Immature natural killer cell (primary cell): Measurements from ENCODE around the gene PDSS2. TPM values are rescaled to one million over a fixed set of nuclear protein-coding genes. Genes with fewer than 3 reads are reported as not detected.
"Not testable (repeated sequence)": the region's sequence is repeated elsewhere in the genome, so short reads cannot be mapped to it uniquely, and the experiment has no call there.

Experiments used
- DNase-seq, 3 donors: peaks; one replicate each; pipeline ENCODE4 v3.0.0; 2022; ENCODE audit warnings: mixed read lengths in 1 of 3
- H3K27ac Mint-ChIP-seq, 6 donors: one replicate each; pipeline ENCODE4 v1.8.0; 2020; ENCODE audit warnings: mixed read lengths in 6 of 6, mild to moderate bottlenecking in 5 of 6, inconsistent platforms in 4 of 6, moderate library complexity in 3 of 6
- H3K27me3 Mint-ChIP-seq, 3 donors: one replicate each; pipeline ENCODE4 v1.8.0; 2020 to 2021; ENCODE audit warnings: low read depth in 3 of 3, mild to moderate bottlenecking in 3 of 3, mixed read lengths in 3 of 3, moderate library complexity in 3 of 3, inconsistent platforms in 1 of 3
- H3K36me3 Mint-ChIP-seq, 3 donors: one replicate each; pipeline ENCODE4 v1.8.0; 2020; ENCODE audit warnings: mixed read lengths in 3 of 3, inconsistent platforms in 2 of 3, mild to moderate bottlenecking in 2 of 3
- H3K4me1 Mint-ChIP-seq, 2 donors: one replicate each; pipeline ENCODE4 v1.8.0; 2020; ENCODE audit warnings: inconsistent platforms in 2 of 2, mild to moderate bottlenecking in 2 of 2, mixed read lengths in 2 of 2, moderate library complexity in 1 of 2
- H3K4me3 Mint-ChIP-seq, 5 donors: one replicate each; pipeline ENCODE4 v1.8.0; 2020; ENCODE audit warnings: mild to moderate bottlenecking in 5 of 5, mixed read lengths in 5 of 5, inconsistent platforms in 3 of 5, moderate library complexity in 3 of 5
- H3K9me3 Mint-ChIP-seq, 6 donors: one replicate each; pipeline ENCODE4 v1.8.0; 2020; ENCODE audit warnings: mild to moderate bottlenecking in 6 of 6, mixed read lengths in 6 of 6, inconsistent platforms in 4 of 6, moderate library complexity in 3 of 6
- polyA plus RNA-seq, 3 donors: library from polyadenylated mRNA; unstranded; fragments of 300-500 nt; fragmentation: Illumina TruSeq; gene quantifications; one replicate each; pipeline ENCODE4 v1.2.3, GENCODE V29; 2021

The PDSS2 gene
- polyA plus RNA-seq, 3 donors from 2014 or later, result 10.2 to 11.5 (median 11.0) TPM

GRCh38 chr6:107135048-107135680 is 324.2 kb downstream of the PDSS2 start:
- not testable (repeated sequence) for DNase-seq, H3K27ac Mint-ChIP-seq, H3K4me1 Mint-ChIP-seq, H3K4me3 Mint-ChIP-seq, H3K9me3 Mint-ChIP-seq, H3K36me3 Mint-ChIP-seq, H3K27me3 Mint-ChIP-seq

- Mint-ChIP-seq H3K27ac (no peak overlapping the region), H3K9me3 (peaks cover 0 to 1% (median 0%) of the 10 kb centered on the region in 6 donors), H3K27me3 (peaks cover 0 to 2% (median 1%) of the 10 kb centered on the region in 3 donors), H3K4me1 (no peaks in the 10 kb centered on the region), H3K4me3 (no peak overlapping the region), H3K36me3 (no peaks in the 10 kb centered on the region)
- DNase-seq, result no peak
Measured at GRCh38 chr6:107132330-107132954, 326.9 kb downstream of the PDSS2 start.

- Mint-ChIP-seq H3K4me3 (no peak overlapping the region), H3K4me1 (no peaks in the 10 kb centered on the region), H3K9me3 (peaks cover 0 to 1% (median 0%) of the 10 kb centered on the region in 6 donors), H3K27me3 (peaks cover 0 to 2% (median 2%) of the 10 kb centered on the region in 3 donors), H3K36me3 (no peaks in the 10 kb centered on the region), H3K27ac (no peak overlapping the region)
- DNase-seq, result no peak
Measured at GRCh38 chr6:107129370-107129925, 329.9 kb downstream of the PDSS2 start.

GRCh38 chr6:107128577-107128976 is 330.8 kb downstream of the PDSS2 start:
- Mint-ChIP-seq H3K4me3 (no peak overlapping the region), H3K9me3 (peaks cover 0 to 1% (median 0%) of the 10 kb centered on the region in 6 donors), H3K36me3 (no peaks in the 10 kb centered on the region), H3K4me1 (no peaks in the 10 kb centered on the region), H3K27me3 (peaks cover 0 to 2% (median 2%) of the 10 kb centered on the region in 3 donors), H3K27ac (no peak overlapping the region)
- no peak for DNase-seq

- no peaks in the 10 kb centered on the region for H3K4me1 Mint-ChIP-seq
- H3K27ac Mint-ChIP-seq, result no peak overlapping the region
- no peak overlapping the region for H3K4me3 Mint-ChIP-seq
- H3K27me3 Mint-ChIP-seq, result peaks cover 0 to 2% (median 2%) of the 10 kb centered on the region in 3 donors
- H3K9me3 Mint-ChIP-seq, result peaks cover 0 to 1% (median 0%) of the 10 kb centered on the region in 6 donors
- no peaks in the 10 kb centered on the region for H3K36me3 Mint-ChIP-seq
- no peak for DNase-seq
Measured at GRCh38 chr6:107128175-107128574, 331.2 kb downstream of the PDSS2 start.

GRCh38 chr6:107125771-107126170 is 333.6 kb downstream of the PDSS2 start:
- no peaks in the 10 kb centered on the region for H3K9me3 Mint-ChIP-seq
- H3K36me3 Mint-ChIP-seq, result no peaks in the 10 kb centered on the region
- H3K27ac Mint-ChIP-seq, result no peak overlapping the region

GRCh38 chr6:107124934-107125348 is 334.4 kb downstream of the PDSS2 start:
- H3K4me1 Mint-ChIP-seq, result no peaks in the 10 kb centered on the region
- H3K4me3 Mint-ChIP-seq, result no peak overlapping the region
- H3K36me3 Mint-ChIP-seq, result no peaks in the 10 kb centered on the region
- peaks cover 0 to 2% (median 0%) of the 10 kb centered on the region in 3 donors for H3K27me3 Mint-ChIP-seq
- H3K27ac Mint-ChIP-seq, result no peak overlapping the region
- H3K9me3 Mint-ChIP-seq, result no peaks in the 10 kb centered on the region
- no peak for DNase-seq

More at GRCh38 chr6:107125771-107126170, 333.6 kb downstream of the PDSS2 start:
- Mint-ChIP-seq H3K27me3 (peaks cover 0 to 2% (median 0%) of the 10 kb centered on the region in 3 donors), H3K4me1 (no peaks in the 10 kb centered on the region), H3K4me3 (no peak overlapping the region)
- DNase-seq, result no peak

GRCh38 chr6:107123501-107123900 is 335.9 kb downstream of the PDSS2 start:
- Mint-ChIP-seq H3K27me3 (peaks cover 0 to 2% (median 0%) of the 10 kb centered on the region in 3 donors), H3K27ac (no peak overlapping the region), H3K4me3 (no peak overlapping the region), H3K4me1 (no peaks in the 10 kb centered on the region), H3K9me3 (no peaks in the 10 kb centered on the region), H3K36me3 (no peaks in the 10 kb centered on the region)
- no peak for DNase-seq

GRCh38 chr6:107122748-107123147 is 336.6 kb downstream of the PDSS2 start:
- no peaks in the 10 kb centered on the region for H3K36me3 Mint-ChIP-seq
- peaks cover 0 to 2% (median 0%) of the 10 kb centered on the region in 3 donors for H3K27me3 Mint-ChIP-seq
- H3K27ac Mint-ChIP-seq, result no peak overlapping the region
- H3K9me3 Mint-ChIP-seq, result no peaks in the 10 kb centered on the region
- no peaks in the 10 kb centered on the region for H3K4me1 Mint-ChIP-seq
- H3K4me3 Mint-ChIP-seq, result no peak overlapping the region
- no peak for DNase-seq

GRCh38 chr6:107121964-107122495 is 337.3 kb downstream of the PDSS2 start:
- Mint-ChIP-seq H3K36me3 (no peaks in the 10 kb centered on the region), H3K4me1 (no peaks in the 10 kb centered on the region), H3K9me3 (no peaks in the 10 kb centered on the region), H3K27me3 (peaks cover 0 to 3% (median 2%) of the 10 kb centered on the region in 3 donors), H3K27ac (no peak overlapping the region), H3K4me3 (no peak overlapping the region)
- DNase-seq, result no peak

- Mint-ChIP-seq H3K9me3 (no peaks in the 10 kb centered on the region), H3K36me3 (no peaks in the 10 kb centered on the region), H3K4me3 (no peak overlapping the region), H3K4me1 (peaks cover 6 to 7% of the 10 kb centered on the region in 2 donors), H3K27ac (no peak overlapping the region), H3K27me3 (peaks cover 4 to 7% (median 4%) of the 10 kb centered on the region in 3 donors)
- no peak for DNase-seq
Measured at GRCh38 chr6:107121266-107121665, 338.1 kb downstream of the PDSS2 start.

GRCh38 chr6:107120404-107120803 is 339.0 kb downstream of the PDSS2 start:
- Mint-ChIP-seq H3K27me3 (peaks cover 6 to 11% (median 10%) of the 10 kb centered on the region in 3 donors), H3K36me3 (no peaks in the 10 kb centered on the region), H3K9me3 (no peaks in the 10 kb centered on the region), H3K4me3 (no peak overlapping the region), H3K4me1 (peaks cover 10 to 12% of the 10 kb centered on the region in 2 donors), H3K27ac (no peak overlapping the region)
- DNase-seq, result no peak

- Mint-ChIP-seq H3K9me3 (no peaks in the 10 kb centered on the region), H3K27ac (no peak overlapping the region), H3K4me1 (peaks cover 11 to 13% of the 10 kb centered on the region in 2 donors), H3K36me3 (no peaks in the 10 kb centered on the region), H3K4me3 (no peak overlapping the region), H3K27me3 (peaks cover 6 to 11% (median 10%) of the 10 kb centered on the region in 3 donors)
- DNase-seq, result no peak
Measured at GRCh38 chr6:107118976-107119375, 340.4 kb downstream of the PDSS2 start.

- H3K4me1 Mint-ChIP-seq, result peaks cover 13 to 17% of the 10 kb centered on the region in 2 donors
- H3K27ac Mint-ChIP-seq, H3K9me3 Mint-ChIP-seq, H3K36me3 Mint-ChIP-seq, H3K4me3 Mint-ChIP-seq, DNase-seq: not testable (repeated sequence)
- peaks cover 7 to 12% (median 11%) of the 10 kb centered on the region in 3 donors for H3K27me3 Mint-ChIP-seq
Measured at GRCh38 chr6:107118540-107118939, 340.8 kb downstream of the PDSS2 start.
